Measurements from ENCODE around the gene SLX4. TPM values are rescaled to one million over a fixed set of nuclear protein-coding genes. Genes with fewer than 3 reads are reported as not detected.

SLX4 gene
- total RNA-seq, 2 donors from 2014 or later = 3.5 to 6.3 TPM

DNA sequence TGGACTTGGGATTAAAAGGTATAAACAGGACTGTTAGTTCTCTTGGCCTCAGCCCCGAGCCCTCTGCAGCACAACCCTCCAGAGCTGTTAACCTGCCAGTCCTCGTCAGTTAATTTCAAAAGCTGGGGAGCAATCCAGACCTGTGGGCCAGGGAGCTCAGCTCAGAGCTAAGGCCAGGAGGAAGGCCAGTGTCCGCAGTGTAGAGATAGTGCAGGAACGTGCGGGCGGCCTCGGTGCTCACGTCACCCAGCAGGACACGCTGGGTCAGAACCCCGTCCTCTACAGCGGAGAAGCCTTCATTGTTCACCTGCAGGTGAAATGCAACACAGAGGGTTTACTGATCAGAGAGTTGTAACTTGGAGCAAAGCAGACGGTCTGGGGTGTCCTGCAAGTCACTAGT, 18.8 kb downstream of the SLX4 start:
- no peak for DNase-seq
- H3K4me1 ChIP-seq = no peaks in the 10 kb centered on the region
- no peak overlapping the region for H3K9ac ChIP-seq (ENCODE audit: low read depth in 2 of 2, low read length in 2 of 2)
- H3K4me3 ChIP-seq = no peak overlapping the region
- TF ChIP-seq, protein P1, sequence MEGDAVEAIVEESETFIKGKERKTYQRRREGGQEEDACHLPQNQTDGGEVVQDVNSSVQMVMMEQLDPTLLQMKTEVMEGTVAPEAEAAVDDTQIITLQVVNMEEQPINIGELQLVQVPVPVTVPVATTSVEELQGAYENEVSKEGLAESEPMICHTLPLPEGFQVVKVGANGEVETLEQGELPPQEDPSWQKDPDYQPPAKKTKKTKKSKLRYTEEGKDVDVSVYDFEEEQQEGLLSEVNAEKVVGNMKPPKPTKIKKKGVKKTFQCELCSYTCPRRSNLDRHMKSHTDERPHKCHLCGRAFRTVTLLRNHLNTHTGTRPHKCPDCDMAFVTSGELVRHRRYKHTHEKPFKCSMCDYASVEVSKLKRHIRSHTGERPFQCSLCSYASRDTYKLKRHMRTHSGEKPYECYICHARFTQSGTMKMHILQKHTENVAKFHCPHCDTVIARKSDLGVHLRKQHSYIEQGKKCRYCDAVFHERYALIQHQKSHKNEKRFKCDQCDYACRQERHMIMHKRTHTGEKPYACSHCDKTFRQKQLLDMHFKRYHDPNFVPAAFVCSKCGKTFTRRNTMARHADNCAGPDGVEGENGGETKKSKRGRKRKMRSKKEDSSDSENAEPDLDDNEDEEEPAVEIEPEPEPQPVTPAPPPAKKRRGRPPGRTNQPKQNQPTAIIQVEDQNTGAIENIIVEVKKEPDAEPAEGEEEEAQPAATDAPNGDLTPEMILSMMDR (IDR thresholded peaks at IDR 0.05) = no peak
- H3K27me3 ChIP-seq = no peaks in the 10 kb centered on the region
- no peak overlapping the region for H3K27ac ChIP-seq
- H3K9me3 ChIP-seq = no peaks in the 10 kb centered on the region
- intact Hi-C loops (cut with DNase I) = no loop called here
- H3K36me3 ChIP-seq = no peaks in the 10 kb centered on the region

DNA sequence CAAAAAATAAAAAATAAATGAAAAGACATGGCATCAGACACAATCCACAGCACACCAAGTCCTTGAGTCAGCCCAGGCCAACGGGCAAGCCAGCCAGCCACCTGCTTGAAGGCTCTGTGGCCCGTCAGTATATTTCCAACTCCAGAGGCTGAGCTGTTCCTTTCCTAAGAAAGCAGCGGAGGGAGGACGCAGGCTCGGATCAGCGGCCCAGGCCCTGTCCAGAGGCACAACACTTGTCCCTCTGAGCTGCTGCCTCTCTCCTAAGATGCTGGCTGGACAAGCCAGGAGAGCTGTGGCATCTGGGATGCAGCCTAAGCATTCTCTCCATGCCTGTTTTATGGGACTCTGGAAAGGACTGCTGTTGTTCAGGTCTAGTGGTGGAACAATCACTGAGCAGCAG, 19.4 kb downstream of the SLX4 start:
- TF ChIP-seq, protein P1 (IDR thresholded peaks at IDR 0.05) = no peak
- intact Hi-C loops (cut with DNase I) = no loop called here
- Histone ChIP-seq H3K4me3 (no peak overlapping the region), H3K9ac (ENCODE audit: low read depth in 2 of 2, low read length in 2 of 2) (no peak overlapping the region), H3K27me3 (no peaks in the 10 kb centered on the region), H3K4me1 (no peaks in the 10 kb centered on the region), H3K27ac (no peak overlapping the region), H3K36me3 (no peaks in the 10 kb centered on the region), H3K9me3 (no peaks in the 10 kb centered on the region)
- DNase-seq = no peak

DNA sequence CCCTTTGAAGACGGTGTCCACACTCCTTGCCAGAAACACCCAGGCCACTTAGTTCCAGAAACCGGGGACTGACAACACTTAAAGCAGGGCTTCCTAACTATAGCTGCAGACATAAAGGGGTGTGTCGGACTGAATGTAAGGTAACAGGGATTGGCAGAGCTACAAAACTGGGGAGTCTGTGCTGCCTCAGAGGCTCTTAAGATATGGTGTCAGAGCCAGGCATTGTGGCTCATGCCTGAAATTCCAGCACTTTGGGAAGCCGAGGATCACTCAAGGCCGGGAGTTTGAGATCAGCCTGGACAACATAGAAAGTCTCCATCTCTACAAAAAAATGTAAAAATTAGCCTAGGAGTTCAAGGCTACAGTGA, 20.0 kb downstream of the SLX4 start:
- no peak overlapping the region for H3K4me3 ChIP-seq
- H3K27me3 ChIP-seq = no peaks in the 10 kb centered on the region
- H3K4me1 ChIP-seq = no peaks in the 10 kb centered on the region
- H3K9me3 ChIP-seq = no peaks in the 10 kb centered on the region
- intact Hi-C loops (cut with DNase I) = no loop called here
- no peak overlapping the region for H3K9ac ChIP-seq (ENCODE audit: low read depth in 2 of 2, low read length in 2 of 2)
- no peak overlapping the region for H3K27ac ChIP-seq
- no peak for DNase-seq
- TF ChIP-seq, protein P1 (IDR thresholded peaks at IDR 0.05) = no peak
- H3K36me3 ChIP-seq = no peaks in the 10 kb centered on the region

DNA sequence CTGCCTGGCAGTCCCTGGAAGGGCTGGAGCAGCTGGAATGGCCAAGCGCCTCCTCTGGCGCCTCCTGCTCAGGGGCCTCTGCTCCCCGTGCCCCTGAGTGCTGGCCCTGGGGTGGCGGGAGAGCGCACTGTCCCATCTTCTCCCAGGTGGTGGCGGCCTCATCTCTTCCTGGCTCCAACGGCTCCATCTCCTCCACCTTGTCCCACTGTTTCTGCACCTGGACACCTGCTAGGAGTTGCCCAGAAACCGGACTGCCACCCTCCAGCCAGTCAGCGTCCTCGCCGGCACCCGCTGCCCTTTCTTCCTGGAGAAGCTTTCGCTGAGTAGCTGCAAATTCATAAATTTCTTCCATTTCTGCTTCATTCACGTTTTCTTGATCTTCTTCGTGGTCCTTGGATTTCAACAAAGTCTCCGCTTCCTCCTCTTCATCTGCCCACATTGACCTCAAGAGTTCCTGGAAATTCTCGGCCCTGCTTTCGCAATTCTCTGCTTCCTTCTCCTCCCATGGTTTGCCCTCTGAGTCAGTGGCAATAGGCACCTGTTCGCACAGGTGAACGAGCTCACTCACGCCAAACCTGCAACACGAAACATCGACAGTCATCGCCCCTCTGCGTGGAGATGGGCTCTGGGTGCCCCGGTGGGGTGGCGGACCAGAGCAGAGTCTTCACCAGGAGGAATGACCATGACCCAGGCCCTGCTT, 20.5 kb downstream of the SLX4 start:
- no peak overlapping the region for H3K4me3 ChIP-seq
- no peak overlapping the region for H3K9ac ChIP-seq (ENCODE audit: low read depth in 2 of 2, low read length in 2 of 2)
- no peaks in the 10 kb centered on the region for H3K27me3 ChIP-seq
- intact Hi-C loops (cut with DNase I) = no loop called here
- H3K36me3 ChIP-seq = no peaks in the 10 kb centered on the region
- DNase-seq = no peak
- H3K27ac ChIP-seq = no peak overlapping the region
- TF ChIP-seq, protein P1 (IDR thresholded peaks at IDR 0.05) = no peak
- H3K4me1 ChIP-seq = no peaks in the 10 kb centered on the region
- H3K9me3 ChIP-seq = no peaks in the 10 kb centered on the region

DNA sequence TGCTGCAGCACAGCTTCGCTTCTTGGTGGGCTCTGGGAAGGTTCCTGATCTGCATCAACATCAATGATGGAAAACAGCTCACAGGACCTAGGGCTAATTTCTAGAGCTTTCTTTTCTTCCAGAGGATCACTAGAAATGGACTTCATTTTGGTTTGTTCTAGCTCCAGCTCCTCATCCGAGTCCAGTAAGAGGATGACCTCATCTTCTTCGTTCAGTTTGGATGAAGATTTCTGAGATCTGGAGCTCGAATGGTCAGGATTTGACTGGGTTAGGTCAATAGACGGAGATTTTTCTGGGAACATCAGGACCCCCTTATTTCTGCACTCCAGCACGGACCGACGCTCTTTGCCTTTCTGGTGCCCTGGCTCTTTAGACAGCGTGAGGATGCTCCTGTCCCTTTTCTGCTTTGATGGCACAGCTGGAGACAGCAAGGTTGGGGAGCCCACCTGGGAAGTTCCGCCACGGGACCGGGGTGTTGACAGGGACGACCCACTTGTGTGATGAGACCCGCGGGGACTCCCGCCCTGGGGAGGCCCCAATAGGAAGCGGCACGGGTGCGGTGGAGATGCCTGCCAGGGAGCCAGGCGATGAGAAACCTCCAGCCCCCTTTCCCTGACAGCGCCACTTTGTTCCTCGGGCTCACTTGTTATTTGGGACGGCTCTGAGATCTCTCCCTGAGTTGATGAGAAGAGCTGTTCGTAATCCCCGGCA, 21.3 kb downstream of the SLX4 start:
- Histone ChIP-seq H3K27me3 (no peaks in the 10 kb centered on the region), H3K9me3 (no peaks in the 10 kb centered on the region), H3K36me3 (no peaks in the 10 kb centered on the region), H3K27ac (no peak overlapping the region), H3K9ac (ENCODE audit: low read depth in 2 of 2, low read length in 2 of 2) (no peak overlapping the region), H3K4me3 (no peak overlapping the region), H3K4me1 (no peaks in the 10 kb centered on the region)
- DNase-seq = no peak
- TF ChIP-seq, protein P1 (IDR thresholded peaks at IDR 0.05) = no peak
- intact Hi-C loops (cut with DNase I) = no loop called here
